Measurements from ENCODE around the gene SNX32.
"Not testable (repeated sequence)": the region's sequence is repeated elsewhere in the genome, so short reads cannot be mapped to it uniquely, and the experiment has no call there.

The SNX32 gene

GRCh38 chr11:65891219-65892136, 57.7 kb downstream of the SNX32 start:
- DNase-seq (ENCODE audit: low read depth), result no peak
- TF ChIP-seq CTCF (IDR thresholded peaks at IDR 0.05; ENCODE audit: low read depth, low read length, missing control alignments), result peak; percentile 34
- in situ Hi-C loops (cut with HindIII; ENCODE audit: low sequenced_read_pairs), result no loop called here
- peak overlapping the region; percentile 72 for H3K4me3 ChIP-seq (ENCODE audit: low read depth, low read length)

- H3K4me3 ChIP-seq (ENCODE audit: low read depth, low read length), result peak overlapping the region; percentile 72
- in situ Hi-C loops (cut with HindIII; ENCODE audit: low sequenced_read_pairs); DNase-seq (ENCODE audit: low read depth): not testable (repeated sequence)
Observed at GRCh38 chr11:65892137-65892540, 58.4 kb downstream of the SNX32 start.

GRCh38 chr11:65892661-65893317, 59.0 kb downstream of the SNX32 start:
- in situ Hi-C loops (cut with HindIII; ENCODE audit: low sequenced_read_pairs), result no loop called here
- no peak for DNase-seq (ENCODE audit: low read depth)
- H3K4me3 ChIP-seq (ENCODE audit: low read depth, low read length), result no peak overlapping the region

GRCh38 chr11:65894034-65894591, 60.4 kb downstream of the SNX32 start:
- TF ChIP-seq CTCF (IDR thresholded peaks at IDR 0.05; ENCODE audit: low read depth, low read length, missing control alignments), result no peak
- no peak overlapping the region for H3K4me3 ChIP-seq (ENCODE audit: low read depth, low read length)
- in situ Hi-C loops (cut with HindIII; ENCODE audit: low sequenced_read_pairs), result no loop called here
- no peak for DNase-seq (ENCODE audit: low read depth)

More at GRCh38 chr11:65892661-65893317, 59.0 kb downstream of the SNX32 start:
- TF ChIP-seq CTCF (IDR thresholded peaks at IDR 0.05; ENCODE audit: low read depth, low read length, missing control alignments), result no peak

- H3K4me3 ChIP-seq (ENCODE audit: low read depth, low read length), result no peak overlapping the region
- DNase-seq (ENCODE audit: low read depth), result no peak
- in situ Hi-C loops (cut with HindIII; ENCODE audit: low sequenced_read_pairs), result no loop called here
- no peak for TF ChIP-seq CTCF (IDR thresholded peaks at IDR 0.05; ENCODE audit: low read depth, low read length, missing control alignments)
Observed at GRCh38 chr11:65895482-65895981, 61.8 kb downstream of the SNX32 start.

- no peak overlapping the region for H3K4me3 ChIP-seq (ENCODE audit: low read depth, low read length)
- no peak for DNase-seq (ENCODE audit: low read depth)
- no peak for TF ChIP-seq CTCF (IDR thresholded peaks at IDR 0.05; ENCODE audit: low read depth, low read length, missing control alignments)
- in situ Hi-C loops (cut with HindIII; ENCODE audit: low sequenced_read_pairs), result no loop called here
Observed at GRCh38 chr11:65896034-65896999, 62.6 kb downstream of the SNX32 start.
